ENCODE data around the gene FIGNL2.

FIGNL2 gene

GRCh38 chr12:51836041-51836826 is 12.3 kb downstream of the FIGNL2 start:
- no peak for DNase-seq (ENCODE audit: low spot score)

GRCh38 chr12:51834411-51834810 is 14.1 kb downstream of the FIGNL2 start:
- no peak for DNase-seq (ENCODE audit: low spot score)

GRCh38 chr12:51833448-51834227 is 14.9 kb downstream of the FIGNL2 start:
- no peak for DNase-seq (ENCODE audit: low spot score)

GRCh38 chr12:51832354-51833107 is 16.0 kb downstream of the FIGNL2 start:
- DNase-seq (ENCODE audit: low spot score), result no peak

GRCh38 chr12:51831817-51832216 is 16.7 kb downstream of the FIGNL2 start:
- DNase-seq (ENCODE audit: low spot score), result peak; percentile 59

- DNase-seq (ENCODE audit: low spot score), result no peak
Measured at GRCh38 chr12:51829641-51830040, 18.9 kb downstream of the FIGNL2 start.

- DNase-seq (ENCODE audit: low spot score), result no peak
Measured at GRCh38 chr12:51829011-51829481, 19.5 kb downstream of the FIGNL2 start.

GRCh38 chr12:51827925-51828818 is 20.3 kb downstream of the FIGNL2 start:
- DNase-seq (ENCODE audit: low spot score), result peak; percentile 80

GRCh38 chr12:51826881-51827280 is 21.6 kb downstream of the FIGNL2 start:
- no peak for DNase-seq (ENCODE audit: low spot score)

GRCh38 chr12:51825216-51825615 is 23.3 kb downstream of the FIGNL2 start:
- DNase-seq (ENCODE audit: low spot score), result no peak

- DNase-seq (ENCODE audit: low spot score), result peak; percentile 74
Measured at GRCh38 chr12:51823875-51824565, 24.5 kb downstream of the FIGNL2 start.

- peak; percentile 37 for DNase-seq (ENCODE audit: low spot score)
Measured at GRCh38 chr12:51822956-51823355, 25.6 kb downstream of the FIGNL2 start.

GRCh38 chr12:51822261-51822616 is 26.3 kb downstream of the FIGNL2 start:
- DNase-seq (ENCODE audit: low spot score), result no peak

- DNase-seq (ENCODE audit: low spot score), result no peak
Measured at GRCh38 chr12:51821440-51822260, 26.9 kb downstream of the FIGNL2 start.

GRCh38 chr12:51820526-51821439 is 27.7 kb downstream of the FIGNL2 start:
- DNase-seq (ENCODE audit: low spot score), result no peak

- no peak for DNase-seq (ENCODE audit: low spot score)
Measured at GRCh38 chr12:51819736-51820525, 28.6 kb downstream of the FIGNL2 start.

GRCh38 chr12:51818566-51819300 is 29.8 kb downstream of the FIGNL2 start:
- DNase-seq (ENCODE audit: low spot score), result peak; percentile 69
